GM12892 (cell line): ENCODE results near the gene DNAJB4.

ENCODE experiments used
- POLR2A ChIP-seq: IDR thresholded peaks from 2 replicates; pipeline ENCODE4 v1.6.1; 2011; ENCODE audit warnings: low read depth, low read length, control low read depth
- POLR2AphosphoS5 ChIP-seq: IDR thresholded peaks from 2 replicates; pipeline ENCODE4 v1.6.1; 2011; ENCODE audit warnings: low read depth, low read length, control low read depth

- peak; percentile 97 for TF ChIP-seq POLR2A
- TF ChIP-seq POLR2AphosphoS5, result peak; percentile 97
Measured at GRCh38 chr1:77978969-77979876, 25.5 kb upstream of the DNAJB4 start, which contains the start of gene FUBP1.
